ENCODE data around the gene TM9SF3.

TM9SF3 gene

DNA sequence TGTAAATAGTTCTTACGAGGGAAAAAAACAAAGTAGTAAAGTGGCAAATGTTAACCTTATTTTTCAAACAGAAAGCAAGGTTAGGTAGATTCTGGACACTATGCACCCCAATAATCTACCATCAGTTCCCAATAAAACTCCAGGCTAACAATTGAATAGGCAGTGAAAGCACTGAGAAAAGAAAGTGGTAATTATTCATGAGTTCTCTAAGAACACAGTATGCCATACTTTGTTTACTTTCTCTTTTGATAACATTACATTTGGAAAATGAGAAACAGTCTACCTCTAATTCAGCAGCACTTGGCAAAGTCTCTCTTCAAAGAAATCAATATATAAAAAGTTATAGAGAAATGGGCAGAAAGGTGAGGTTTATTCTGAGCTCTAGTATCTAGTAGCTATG is 18.4 kb downstream of the TM9SF3 start:
- Histone ChIP-seq H3K9me2 (replicated peaks; ENCODE audit: insufficient read depth, low read length) (no peaks in the 10 kb centered on the region), H3K4me1 (ENCODE audit: low read length) (no peaks in the 10 kb centered on the region), H2AFZ (ENCODE audit: low read length) (no peak overlapping the region), H3K9me3 (replicated peaks; ENCODE audit: insufficient read depth, low read length) (no peaks in the 10 kb centered on the region), H3K27me3 (replicated peaks; ENCODE audit: insufficient read depth, low read length) (no peaks in the 10 kb centered on the region), H3K9ac (ENCODE audit: low read length) (no peak overlapping the region), H3K27ac (ENCODE audit: low read length) (no peak overlapping the region), H3K4me2 (ENCODE audit: low read depth, low read length) (no peak overlapping the region), H4K20me1 (ENCODE audit: insufficient read depth, low read length) (0 out of 2 replicates have a peak, but pooled peaks cover 10% of the 10 kb centered on the region), H3K79me2 (ENCODE audit: low read length) (peaks cover 76% of the 10 kb centered on the region), H3K36me3 (replicated peaks; ENCODE audit: insufficient read depth, low read length) (no peaks in the 10 kb centered on the region; the same call in 1 of the 2 replicates), H3K4me3 (ENCODE audit: low read length) (no peak overlapping the region), H3F3A (ENCODE audit: insufficient read depth, low read length) (no peaks in the 10 kb centered on the region)
- no peak for TF ChIP-seq EZH2phosphoT487 (IDR thresholded peaks at IDR 0.05; ENCODE audit: low read length)
- TF ChIP-seq EZH2 (optimal IDR thresholded peaks at IDR 0.05; ENCODE audit: low read depth, low read length) = no peak
- TF ChIP-seq, protein P1, sequence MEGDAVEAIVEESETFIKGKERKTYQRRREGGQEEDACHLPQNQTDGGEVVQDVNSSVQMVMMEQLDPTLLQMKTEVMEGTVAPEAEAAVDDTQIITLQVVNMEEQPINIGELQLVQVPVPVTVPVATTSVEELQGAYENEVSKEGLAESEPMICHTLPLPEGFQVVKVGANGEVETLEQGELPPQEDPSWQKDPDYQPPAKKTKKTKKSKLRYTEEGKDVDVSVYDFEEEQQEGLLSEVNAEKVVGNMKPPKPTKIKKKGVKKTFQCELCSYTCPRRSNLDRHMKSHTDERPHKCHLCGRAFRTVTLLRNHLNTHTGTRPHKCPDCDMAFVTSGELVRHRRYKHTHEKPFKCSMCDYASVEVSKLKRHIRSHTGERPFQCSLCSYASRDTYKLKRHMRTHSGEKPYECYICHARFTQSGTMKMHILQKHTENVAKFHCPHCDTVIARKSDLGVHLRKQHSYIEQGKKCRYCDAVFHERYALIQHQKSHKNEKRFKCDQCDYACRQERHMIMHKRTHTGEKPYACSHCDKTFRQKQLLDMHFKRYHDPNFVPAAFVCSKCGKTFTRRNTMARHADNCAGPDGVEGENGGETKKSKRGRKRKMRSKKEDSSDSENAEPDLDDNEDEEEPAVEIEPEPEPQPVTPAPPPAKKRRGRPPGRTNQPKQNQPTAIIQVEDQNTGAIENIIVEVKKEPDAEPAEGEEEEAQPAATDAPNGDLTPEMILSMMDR (IDR thresholded peaks at IDR 0.05; ENCODE audit: low read length) = no peak
- no peak for DNase-seq

DNA sequence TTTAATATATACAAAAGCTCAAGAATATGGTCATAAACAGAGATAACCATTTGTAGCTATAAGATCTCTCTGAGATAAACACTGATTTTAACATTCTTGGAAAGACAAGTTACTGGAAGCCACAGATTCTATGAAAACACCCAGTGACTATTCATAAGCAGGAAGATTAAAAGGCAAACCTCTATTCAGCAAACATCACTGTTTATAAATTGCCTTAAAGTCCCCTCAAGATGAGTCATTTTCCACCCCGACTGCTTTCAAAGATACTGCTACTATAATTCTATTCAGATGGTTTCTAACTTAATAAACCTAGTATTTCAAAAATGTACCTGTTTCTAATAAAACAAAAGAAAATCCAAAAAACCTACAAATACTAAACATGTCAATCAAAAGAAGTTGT is 21.0 kb downstream of the TM9SF3 start:
- no peaks in the 10 kb centered on the region for H3K9me2 ChIP-seq (replicated peaks; ENCODE audit: insufficient read depth, low read length)
- no peaks in the 10 kb centered on the region for H3K27me3 ChIP-seq (replicated peaks; ENCODE audit: insufficient read depth, low read length)
- no peaks in the 10 kb centered on the region; the same call in 1 of the 2 replicates for H3K36me3 ChIP-seq (replicated peaks; ENCODE audit: insufficient read depth, low read length)
- DNase-seq = no peak
- no peaks in the 10 kb centered on the region for H3K4me1 ChIP-seq (ENCODE audit: low read length)
- no peak overlapping the region for H3K9ac ChIP-seq (ENCODE audit: low read length)
- H3K9me3 ChIP-seq (replicated peaks; ENCODE audit: insufficient read depth, low read length) = no peaks in the 10 kb centered on the region
- no peak overlapping the region for H3K4me2 ChIP-seq (ENCODE audit: low read depth, low read length)
- TF ChIP-seq EZH2phosphoT487 (IDR thresholded peaks at IDR 0.05; ENCODE audit: low read length) = no peak
- TF ChIP-seq EZH2 (optimal IDR thresholded peaks at IDR 0.05; ENCODE audit: low read depth, low read length) = no peak
- TF ChIP-seq, protein P1 (IDR thresholded peaks at IDR 0.05; ENCODE audit: low read length) = no peak
- peaks cover 53% of the 10 kb centered on the region for H3K79me2 ChIP-seq (ENCODE audit: low read length)
- 0 out of 2 replicates have a peak, but pooled peaks cover 2% of the 10 kb centered on the region for H4K20me1 ChIP-seq (ENCODE audit: insufficient read depth, low read length)
- no peak overlapping the region for H3K27ac ChIP-seq (ENCODE audit: low read length)
- H2AFZ ChIP-seq (ENCODE audit: low read length) = no peak overlapping the region
- no peak overlapping the region for H3K4me3 ChIP-seq (ENCODE audit: low read length)
- no peaks in the 10 kb centered on the region for H3F3A ChIP-seq (ENCODE audit: insufficient read depth, low read length)

DNA sequence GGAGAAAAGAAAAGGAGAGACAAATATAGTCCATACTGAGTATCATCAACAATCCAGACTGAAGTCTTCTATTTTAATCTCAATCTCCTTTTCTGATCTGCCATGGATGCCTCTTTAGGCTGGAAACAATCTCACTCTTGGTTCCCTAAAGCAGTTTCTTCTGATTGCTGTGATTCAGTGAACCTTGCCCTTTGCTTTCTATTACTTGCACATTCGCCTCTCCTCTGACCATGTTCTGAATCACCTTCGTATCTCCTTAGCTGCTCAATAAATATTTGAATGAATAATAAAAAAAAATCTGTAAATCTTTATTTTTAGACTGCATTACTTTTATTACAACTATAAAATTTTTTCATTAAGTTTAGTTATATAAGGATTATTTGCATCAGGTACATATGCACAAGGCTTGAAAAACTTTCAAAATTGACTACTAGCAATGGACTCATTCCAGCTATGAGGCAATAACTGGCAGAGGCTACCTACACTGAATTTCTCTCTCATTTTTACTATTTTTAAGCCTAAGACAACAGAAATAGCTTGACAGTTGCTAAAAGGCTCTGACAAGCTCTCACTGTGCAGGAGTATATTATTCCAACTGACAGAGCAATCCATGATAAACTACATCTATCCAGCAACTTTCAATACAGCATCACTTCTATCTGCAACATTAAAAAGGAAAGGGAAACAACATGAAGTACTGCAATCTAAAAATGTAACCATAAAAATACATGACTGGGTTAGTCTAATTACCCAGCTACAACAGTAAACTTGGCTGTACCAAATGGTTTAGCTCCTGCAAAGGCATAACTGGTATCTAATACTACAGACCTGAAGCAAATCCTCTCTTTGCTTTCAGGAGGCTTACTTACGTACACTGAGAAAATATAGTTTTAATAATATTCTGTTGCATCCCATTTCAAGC is 25.6 kb downstream of the TM9SF3 start:
- no peak overlapping the region for H2AFZ ChIP-seq (ENCODE audit: low read length)
- no peaks in the 10 kb centered on the region for H3K9me2 ChIP-seq (replicated peaks; ENCODE audit: insufficient read depth, low read length)
- H3K79me2 ChIP-seq (ENCODE audit: low read length) = peaks cover 11% of the 10 kb centered on the region
- 0 out of 2 replicates have a peak, but pooled peaks cover 2% of the 10 kb centered on the region for H4K20me1 ChIP-seq (ENCODE audit: insufficient read depth, low read length)
- no peaks in the 10 kb centered on the region for H3K4me1 ChIP-seq (ENCODE audit: low read length)
- no peak for TF ChIP-seq EZH2 (optimal IDR thresholded peaks at IDR 0.05; ENCODE audit: low read depth, low read length)
- TF ChIP-seq, protein P1 (IDR thresholded peaks at IDR 0.05; ENCODE audit: low read length) = no peak
- TF ChIP-seq EZH2phosphoT487 (IDR thresholded peaks at IDR 0.05; ENCODE audit: low read length) = no peak
- no peak overlapping the region for H3K27ac ChIP-seq (ENCODE audit: low read length)
- no peaks in the 10 kb centered on the region; the same call in 1 of the 2 replicates for H3K36me3 ChIP-seq (replicated peaks; ENCODE audit: insufficient read depth, low read length)
- H3K27me3 ChIP-seq (replicated peaks; ENCODE audit: insufficient read depth, low read length) = no peaks in the 10 kb centered on the region
- H3F3A ChIP-seq (ENCODE audit: insufficient read depth, low read length) = no peaks in the 10 kb centered on the region; the same call in 1 of the 2 replicates
- H3K9me3 ChIP-seq (replicated peaks; ENCODE audit: insufficient read depth, low read length) = no peaks in the 10 kb centered on the region
- H3K4me2 ChIP-seq (ENCODE audit: low read depth, low read length) = no peak overlapping the region
- no peak overlapping the region for H3K9ac ChIP-seq (ENCODE audit: low read length)
- H3K4me3 ChIP-seq (ENCODE audit: low read length) = no peak overlapping the region
- no peak for DNase-seq

All from MM.1S (cell line).